Mesendoderm (in vitro differentiated cells): Measurements from ENCODE around the gene HDHD5.

Source experiments
- DNase-seq: peaks from one replicate; pipeline ENCODE4 v3.0.0; 2013
- H2AK5ac ChIP-seq: 2 replicates; pipeline ENCODE4 v1.6.1; 2013; ENCODE audit warnings: low read length, inconsistent platforms
- H2BK120ac ChIP-seq: 2 replicates; pipeline ENCODE4 v1.6.1; 2013; ENCODE audit warnings: low read depth, mild to moderate bottlenecking, low read length, moderate library complexity, mixed read lengths
- H2BK15ac ChIP-seq: replicated peaks from 2 replicates; pipeline ENCODE4 v1.6.1; 2013; ENCODE audit warnings: low read depth, mild to moderate bottlenecking, moderate library complexity
- H2BK5ac ChIP-seq: 2 replicates; pipeline ENCODE4 v1.6.1; 2013; ENCODE audit warnings: low read length, inconsistent platforms
- H3K18ac ChIP-seq: 2 replicates; pipeline ENCODE4 v1.6.1; 2013; ENCODE audit warnings: mild to moderate bottlenecking, low read length, mixed read lengths
- H3K23ac ChIP-seq: one replicate; pipeline ENCODE4 v1.6.1; 2013; ENCODE audit warnings: low read length
- H3K27ac ChIP-seq: 2 replicates; pipeline ENCODE4 v1.5.1; 2013; ENCODE audit warnings: low read depth, mild to moderate bottlenecking, inconsistent platforms, low read length, moderate library complexity
- H3K27me3 ChIP-seq: 2 replicates; pipeline ENCODE4 v1.6.1; 2013; ENCODE audit warnings: low read length, control low read depth, mild to moderate bottlenecking, inconsistent platforms; ENCODE audit not compliant: insufficient read depth, poor library complexity
- H3K36me3 ChIP-seq: 2 replicates; pipeline ENCODE4 v1.6.1; 2013; ENCODE audit warnings: low read length, inconsistent platforms; ENCODE audit not compliant: control insufficient read depth, insufficient read depth
- H3K4ac ChIP-seq: one replicate; pipeline ENCODE4 v1.6.1; 2013; ENCODE audit warnings: low read depth, mild to moderate bottlenecking, low read length, moderate library complexity
- H3K4me1 ChIP-seq: 2 replicates; pipeline ENCODE4 v1.6.1; 2013; ENCODE audit warnings: low read depth, low read length, inconsistent platforms; ENCODE audit not compliant: control insufficient read depth
- H3K4me2 ChIP-seq: 2 replicates; pipeline ENCODE4 v1.6.1; 2013; ENCODE audit warnings: low read length
- H3K4me3 ChIP-seq: 2 replicates; pipeline ENCODE4 v1.5.1; 2013; ENCODE audit warnings: mild to moderate bottlenecking, low read length
- H3K56ac ChIP-seq: one replicate; pipeline ENCODE4 v1.6.1; 2013; ENCODE audit warnings: low read length
- H3K79me1 ChIP-seq: 2 replicates; pipeline ENCODE4 v1.6.1; 2013; ENCODE audit warnings: low read length, inconsistent platforms
- H3K79me2 ChIP-seq: 2 replicates; pipeline ENCODE4 v1.6.1; 2013; ENCODE audit warnings: mild to moderate bottlenecking, low read length; ENCODE audit not compliant: control insufficient read depth, insufficient read depth
- H3K9ac ChIP-seq: 2 replicates; pipeline ENCODE4 v1.6.1; 2013; ENCODE audit warnings: low read length, inconsistent platforms
- H4K5ac ChIP-seq: one replicate; pipeline ENCODE4 v1.6.1; 2013; ENCODE audit warnings: low read length
- H4K8ac ChIP-seq: one replicate; pipeline ENCODE4 v1.6.1; 2013; ENCODE audit warnings: low read depth, mild to moderate bottlenecking, control low read depth, low read length, moderate library complexity
- WGBS: extraction: QIAGEN DNeasy Blood & Tissue Kit; methylation state at CpG from one replicate; pipeline ENCODE4 v1.1.7; 2013; ENCODE audit warnings: low lambda C conversion rate, missing lambda C conversion rate; ENCODE audit not compliant: insufficient coverage; ENCODE audit errors: extremely low coverage; 5-methylcytosine and 5-hydroxymethylcytosine counted together

Gene HDHD5

GRCh38 chr22:17143101-17143500 is 16.0 kb downstream of the HDHD5 start:
- Histone ChIP-seq H3K18ac (no peak overlapping the region), H3K27ac (no peak overlapping the region), H2BK5ac (no peak overlapping the region), H3K27me3 (no peaks in the 10 kb centered on the region), H2BK15ac (no peak overlapping the region), H3K4ac (no peak overlapping the region), H3K79me2 (peaks cover 3% of the 10 kb centered on the region), H3K9ac (no peak overlapping the region), H4K5ac (no peak overlapping the region), H3K4me3 (no peak overlapping the region), H2AK5ac (no peak overlapping the region), H3K4me2 (no peak overlapping the region), H3K36me3 (peaks cover 2% of the 10 kb centered on the region), H2BK120ac (no peak overlapping the region), H3K56ac (no peak overlapping the region), H3K23ac (no peak overlapping the region), H3K79me1 (peaks cover 2% of the 10 kb centered on the region), H4K8ac (no peak overlapping the region), H3K4me1 (no peaks in the 10 kb centered on the region)
- no CpG with 5 or more reads among the region's 9 CpGs for WGBS
- DNase-seq = no peak

DNA sequence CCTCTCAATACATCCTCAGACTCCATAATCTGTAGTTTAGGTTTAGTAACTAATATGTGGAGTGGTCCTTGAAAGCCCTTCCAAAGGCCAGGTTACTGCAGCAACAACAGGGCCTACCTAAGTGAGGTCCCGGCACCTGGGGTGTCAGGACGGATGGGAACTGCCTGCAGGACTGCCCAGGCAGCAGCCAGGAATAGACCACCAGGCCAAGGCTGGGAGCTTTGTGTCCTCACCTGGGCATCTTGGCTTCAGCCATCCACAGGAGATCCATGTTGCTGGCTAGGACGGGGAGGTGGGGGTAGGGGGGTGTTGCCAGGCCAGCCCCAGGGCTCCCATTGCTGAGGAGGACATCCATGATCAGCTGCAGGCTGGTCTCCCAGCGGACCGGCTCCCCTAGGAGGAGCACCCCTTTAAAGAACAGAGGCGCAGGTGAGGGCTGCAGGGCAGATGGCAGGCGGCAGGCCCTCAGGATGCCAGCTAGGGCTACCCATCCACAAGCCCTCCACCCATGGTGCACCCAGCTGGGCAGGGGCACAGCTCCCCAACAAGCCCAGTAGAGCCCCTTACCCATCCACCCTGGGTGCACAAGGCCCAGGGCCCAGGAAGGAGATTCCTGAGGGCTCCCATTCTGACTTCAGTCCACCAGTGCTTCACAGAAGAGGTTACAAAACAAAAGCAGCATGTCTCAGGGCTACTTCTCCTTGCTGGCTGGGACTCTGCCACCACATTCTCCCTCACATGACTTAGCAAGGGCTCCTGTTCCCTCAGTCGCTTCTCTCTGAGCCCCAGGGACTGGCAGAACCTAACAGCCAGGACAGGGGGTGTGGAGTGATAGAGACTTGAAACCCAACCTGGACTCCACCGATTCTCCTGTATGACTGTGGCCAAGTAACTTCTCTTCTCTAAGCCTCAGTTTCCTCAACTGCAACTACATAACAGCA is 18.0 kb downstream of the HDHD5 start:
- Histone ChIP-seq H3K27me3 (no peaks in the 10 kb centered on the region), H3K79me2 (no peaks in the 10 kb centered on the region), H3K4me3 (no peak overlapping the region), H2BK5ac (no peak overlapping the region), H3K4ac (no peak overlapping the region), H2BK15ac (no peak overlapping the region), H3K18ac (no peak overlapping the region), H4K8ac (no peak overlapping the region), H3K36me3 (peaks cover 2% of the 10 kb centered on the region), H2AK5ac (no peak overlapping the region), H3K27ac (no peak overlapping the region), H3K56ac (no peak overlapping the region), H3K4me1 (no peaks in the 10 kb centered on the region), H3K4me2 (no peak overlapping the region), H2BK120ac (no peak overlapping the region), H3K23ac (no peak overlapping the region), H3K9ac (no peak overlapping the region), H4K5ac (no peak overlapping the region), H3K79me1 (no peaks in the 10 kb centered on the region)
- no CpG with 5 or more reads among the region's 9 CpGs for WGBS
- no peak for DNase-seq

- peaks cover 2% of the 10 kb centered on the region for H3K36me3 ChIP-seq
- H2AK5ac ChIP-seq = no peak overlapping the region
- no peak overlapping the region for H2BK15ac ChIP-seq
- no peak overlapping the region for H3K4ac ChIP-seq
- H4K8ac ChIP-seq = no peak overlapping the region
- no peak for DNase-seq
- no peak overlapping the region for H2BK5ac ChIP-seq
- H4K5ac ChIP-seq = no peak overlapping the region
- no peak overlapping the region for H3K18ac ChIP-seq
- no peak overlapping the region for H3K4me3 ChIP-seq
- H3K4me2 ChIP-seq = no peak overlapping the region
- no peak overlapping the region for H3K27ac ChIP-seq
- H3K56ac ChIP-seq = no peak overlapping the region
- no peak overlapping the region for H3K23ac ChIP-seq
- H3K4me1 ChIP-seq = no peaks in the 10 kb centered on the region
- H3K9ac ChIP-seq = no peak overlapping the region
- H3K79me2 ChIP-seq = no peaks in the 10 kb centered on the region
- no peak overlapping the region for H2BK120ac ChIP-seq
- H3K79me1 ChIP-seq = no peaks in the 10 kb centered on the region
- no peaks in the 10 kb centered on the region for H3K27me3 ChIP-seq
- WGBS = no CpG with 5 or more reads among the region's 8 CpGs
These were observed 19.1 kb downstream of the HDHD5 start for GRCh38 chr22:17140022-17140421.

GRCh38 chr22:17138513-17138912 is 20.6 kb downstream of the HDHD5 start:
- H4K8ac ChIP-seq = no peak overlapping the region
- H3K36me3 ChIP-seq = peaks cover 2% of the 10 kb centered on the region
- H3K4me3 ChIP-seq = no peak overlapping the region
- no peak overlapping the region for H2BK120ac ChIP-seq
- no peaks in the 10 kb centered on the region for H3K79me2 ChIP-seq
- H2BK5ac ChIP-seq = no peak overlapping the region
- WGBS = no CpG with 5 or more reads among the region's 11 CpGs
- H2BK15ac ChIP-seq = no peak overlapping the region
- no peak overlapping the region for H3K4ac ChIP-seq
- H3K27me3 ChIP-seq = no peaks in the 10 kb centered on the region
- no peak overlapping the region for H3K9ac ChIP-seq
- no peak overlapping the region for H2AK5ac ChIP-seq
- DNase-seq = no peak
- H3K23ac ChIP-seq = no peak overlapping the region
- H3K79me1 ChIP-seq = no peaks in the 10 kb centered on the region
- H3K4me2 ChIP-seq = no peak overlapping the region
- H3K4me1 ChIP-seq = no peaks in the 10 kb centered on the region
- no peak overlapping the region for H4K5ac ChIP-seq
- no peak overlapping the region for H3K18ac ChIP-seq
- H3K56ac ChIP-seq = no peak overlapping the region
- no peak overlapping the region for H3K27ac ChIP-seq

DNA sequence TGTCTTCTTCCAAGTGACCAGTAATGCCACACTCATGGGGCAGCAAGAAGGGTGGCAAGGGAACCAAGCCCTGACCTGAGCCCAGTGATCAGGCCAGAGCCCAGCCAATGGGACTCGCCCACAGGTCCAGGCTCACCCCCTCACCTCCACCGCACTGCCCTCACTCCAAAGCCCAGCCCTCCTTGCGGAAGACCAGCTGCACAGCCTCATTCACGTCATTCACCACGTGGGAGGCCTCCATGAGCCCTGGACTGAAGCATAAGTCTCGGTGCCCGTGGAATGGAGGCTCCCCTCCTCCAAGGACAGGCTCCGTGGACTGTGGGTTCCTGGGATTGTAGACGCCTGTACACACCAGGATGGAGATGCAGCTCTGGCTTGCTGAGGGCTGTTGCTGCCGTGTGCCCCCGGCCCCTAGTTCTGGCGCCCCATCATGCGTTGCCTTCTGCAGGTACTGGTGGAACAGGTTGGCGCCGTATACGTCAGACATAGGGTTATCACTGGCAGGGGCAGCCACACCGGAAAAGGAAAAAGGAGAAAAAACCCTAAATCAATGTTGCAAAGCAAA is 21.1 kb downstream of the HDHD5 start:
- no peak overlapping the region for H3K9ac ChIP-seq
- no peak overlapping the region for H4K8ac ChIP-seq
- H3K4me1 ChIP-seq = no peaks in the 10 kb centered on the region
- no peak overlapping the region for H2BK15ac ChIP-seq
- no peak overlapping the region for H3K4me2 ChIP-seq
- no peak for DNase-seq
- no peak overlapping the region for H3K27ac ChIP-seq
- H2BK120ac ChIP-seq = no peak overlapping the region
- no peaks in the 10 kb centered on the region for H3K79me2 ChIP-seq
- H3K18ac ChIP-seq = no peak overlapping the region
- H2BK5ac ChIP-seq = no peak overlapping the region
- H3K79me1 ChIP-seq = no peaks in the 10 kb centered on the region
- H3K4me3 ChIP-seq = no peak overlapping the region
- no peak overlapping the region for H2AK5ac ChIP-seq
- no peak overlapping the region for H3K23ac ChIP-seq
- H3K36me3 ChIP-seq = no peaks in the 10 kb centered on the region
- no peaks in the 10 kb centered on the region for H3K27me3 ChIP-seq
- H3K4ac ChIP-seq = no peak overlapping the region
- WGBS = no CpG with 5 or more reads among the region's 17 CpGs
- H4K5ac ChIP-seq = no peak overlapping the region
- H3K56ac ChIP-seq = no peak overlapping the region
